ENCODE measurements around the gene ORC6.

DNA sequence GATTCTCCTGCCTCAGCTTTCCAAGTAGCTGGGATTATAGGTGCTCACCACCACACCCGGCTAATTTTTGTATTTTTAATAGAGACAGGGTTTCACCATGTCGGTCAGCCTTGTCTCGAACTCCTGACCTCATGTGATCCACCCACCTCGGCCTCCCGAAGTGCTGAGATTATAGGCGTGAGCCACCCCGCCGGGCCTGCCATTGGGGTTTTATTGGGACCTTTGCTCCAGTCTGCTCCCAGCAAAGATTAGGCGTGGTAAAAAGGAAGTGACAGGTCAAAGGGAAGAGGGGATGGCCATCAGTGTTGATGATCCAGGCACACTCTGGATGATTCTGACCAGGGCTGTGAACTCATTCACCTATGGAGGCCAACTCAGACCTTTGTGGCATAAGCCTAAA is 38.2 kb downstream of the ORC6 start:
- no peak for TF ChIP-seq JUND (IDR thresholded peaks at IDR 0.05; ENCODE audit: borderline replicate concordance, low read depth, low read length)
- TF ChIP-seq JUND (tag; IDR thresholded peaks at IDR 0.05; ENCODE audit: borderline replicate concordance, low read depth, low read length) = no peak
- no peak for TF ChIP-seq ZNF785 (CRISPR knock-in tag; IDR thresholded peaks at IDR 0.05)
- TF ChIP-seq RAD51 (IDR thresholded peaks at IDR 0.05; ENCODE audit: borderline replicate concordance, low read depth) = no peak
- TF ChIP-seq HNRNPH1 (optimal IDR thresholded peaks at IDR 0.05; ENCODE audit: low read depth, low read length) = no peak
- TF ChIP-seq, protein P1, sequence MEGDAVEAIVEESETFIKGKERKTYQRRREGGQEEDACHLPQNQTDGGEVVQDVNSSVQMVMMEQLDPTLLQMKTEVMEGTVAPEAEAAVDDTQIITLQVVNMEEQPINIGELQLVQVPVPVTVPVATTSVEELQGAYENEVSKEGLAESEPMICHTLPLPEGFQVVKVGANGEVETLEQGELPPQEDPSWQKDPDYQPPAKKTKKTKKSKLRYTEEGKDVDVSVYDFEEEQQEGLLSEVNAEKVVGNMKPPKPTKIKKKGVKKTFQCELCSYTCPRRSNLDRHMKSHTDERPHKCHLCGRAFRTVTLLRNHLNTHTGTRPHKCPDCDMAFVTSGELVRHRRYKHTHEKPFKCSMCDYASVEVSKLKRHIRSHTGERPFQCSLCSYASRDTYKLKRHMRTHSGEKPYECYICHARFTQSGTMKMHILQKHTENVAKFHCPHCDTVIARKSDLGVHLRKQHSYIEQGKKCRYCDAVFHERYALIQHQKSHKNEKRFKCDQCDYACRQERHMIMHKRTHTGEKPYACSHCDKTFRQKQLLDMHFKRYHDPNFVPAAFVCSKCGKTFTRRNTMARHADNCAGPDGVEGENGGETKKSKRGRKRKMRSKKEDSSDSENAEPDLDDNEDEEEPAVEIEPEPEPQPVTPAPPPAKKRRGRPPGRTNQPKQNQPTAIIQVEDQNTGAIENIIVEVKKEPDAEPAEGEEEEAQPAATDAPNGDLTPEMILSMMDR (IDR thresholded peaks at IDR 0.05 in 2 of 3, conservative IDR thresholded peaks at IDR 0.05 in 1 of 3; ENCODE audit: insufficient read depth in 2 of 3, low read depth in 1 of 3, low read length in 3 of 3) = no peak
- TF ChIP-seq, protein P2, sequence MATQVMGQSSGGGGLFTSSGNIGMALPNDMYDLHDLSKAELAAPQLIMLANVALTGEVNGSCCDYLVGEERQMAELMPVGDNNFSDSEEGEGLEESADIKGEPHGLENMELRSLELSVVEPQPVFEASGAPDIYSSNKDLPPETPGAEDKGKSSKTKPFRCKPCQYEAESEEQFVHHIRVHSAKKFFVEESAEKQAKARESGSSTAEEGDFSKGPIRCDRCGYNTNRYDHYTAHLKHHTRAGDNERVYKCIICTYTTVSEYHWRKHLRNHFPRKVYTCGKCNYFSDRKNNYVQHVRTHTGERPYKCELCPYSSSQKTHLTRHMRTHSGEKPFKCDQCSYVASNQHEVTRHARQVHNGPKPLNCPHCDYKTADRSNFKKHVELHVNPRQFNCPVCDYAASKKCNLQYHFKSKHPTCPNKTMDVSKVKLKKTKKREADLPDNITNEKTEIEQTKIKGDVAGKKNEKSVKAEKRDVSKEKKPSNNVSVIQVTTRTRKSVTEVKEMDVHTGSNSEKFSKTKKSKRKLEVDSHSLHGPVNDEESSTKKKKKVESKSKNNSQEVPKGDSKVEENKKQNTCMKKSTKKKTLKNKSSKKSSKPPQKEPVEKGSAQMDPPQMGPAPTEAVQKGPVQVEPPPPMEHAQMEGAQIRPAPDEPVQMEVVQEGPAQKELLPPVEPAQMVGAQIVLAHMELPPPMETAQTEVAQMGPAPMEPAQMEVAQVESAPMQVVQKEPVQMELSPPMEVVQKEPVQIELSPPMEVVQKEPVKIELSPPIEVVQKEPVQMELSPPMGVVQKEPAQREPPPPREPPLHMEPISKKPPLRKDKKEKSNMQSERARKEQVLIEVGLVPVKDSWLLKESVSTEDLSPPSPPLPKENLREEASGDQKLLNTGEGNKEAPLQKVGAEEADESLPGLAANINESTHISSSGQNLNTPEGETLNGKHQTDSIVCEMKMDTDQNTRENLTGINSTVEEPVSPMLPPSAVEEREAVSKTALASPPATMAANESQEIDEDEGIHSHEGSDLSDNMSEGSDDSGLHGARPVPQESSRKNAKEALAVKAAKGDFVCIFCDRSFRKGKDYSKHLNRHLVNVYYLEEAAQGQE (IDR thresholded peaks at IDR 0.05; ENCODE audit: borderline replicate concordance) = no peak
- TF ChIP-seq, protein P2 (CRISPR knock-in tag; IDR thresholded peaks at IDR 0.05; ENCODE audit: low read depth) = no peak
- no peak for TF ChIP-seq EZH2 (IDR thresholded peaks at IDR 0.05; ENCODE audit: borderline replicate concordance, low read depth, low read length)
- TF ChIP-seq MAFG (tag; conservative IDR thresholded peaks at IDR 0.05) = no peak
